Panc1 (cell line): ENCODE measurements around the gene GATAD2B.

Experiments
- CTCF ChIP-seq: fragments of 450-650 bp; IDR thresholded peaks from 2 replicates; pipeline ENCODE4 v1.5.1; 2017; ENCODE audit warnings: mild to moderate bottlenecking
- POLR2AphosphoS5 ChIP-seq: IDR thresholded peaks from 2 replicates; pipeline ENCODE4 v1.6.1; 2012; ENCODE audit warnings: mild to moderate bottlenecking, low read depth, low read length, moderate library complexity
- REST ChIP-seq, 2 experiments: IDR thresholded peaks; 2 replicates each; pipeline ENCODE4 v1.6.1; 2011 to 2012; ENCODE audit warnings: low read depth in 2 of 2, control low read depth in 1 of 2, low read length in 1 of 2, mild to moderate bottlenecking in 1 of 2, moderate library complexity in 1 of 2; ENCODE audit not compliant: insufficient read depth in 1 of 2
- SIN3A ChIP-seq: IDR thresholded peaks from 2 replicates; pipeline ENCODE4 v1.6.1; 2012; ENCODE audit warnings: low read depth, mild to moderate bottlenecking, low read length, moderate library complexity, borderline replicate concordance; ENCODE audit not compliant: insufficient read depth
- TCF7L2 ChIP-seq: IDR thresholded peaks from 2 replicates; pipeline ENCODE4 v1.6.1; 2011; ENCODE audit warnings: mild to moderate bottlenecking, low read depth, low read length, inconsistent platforms

- no peak for TF ChIP-seq CTCF
- no peak for TF ChIP-seq POLR2AphosphoS5
- no peak for TF ChIP-seq REST (IDR thresholded peaks at IDR 0.05; ENCODE audit: insufficient read depth in 1 of 2, low read depth in 2 of 2, low read length in 1 of 2)
- no peak for TF ChIP-seq SIN3A
- no peak for TF ChIP-seq TCF7L2
Measured at GRCh38 chr1:153776845-153777370, 145.9 kb downstream of the GATAD2B start.
